Stimulated activated CD8-positive, alpha-beta memory T cell treated with anti-CD3 and anti-CD28 coated beads, Interleukin-4, amount 100 ng/mL, for 1 hour (primary cell): Measurements from ENCODE around the gene GRIP1.

ENCODE experiments used
- DNase-seq, 2 donors: peaks; one replicate each; pipeline ENCODE4 v3.0.0-alpha.2; 2020; ENCODE audit warnings: low read depth in 2 of 2, low spot score in 1 of 2

The GRIP1 gene

DNA sequence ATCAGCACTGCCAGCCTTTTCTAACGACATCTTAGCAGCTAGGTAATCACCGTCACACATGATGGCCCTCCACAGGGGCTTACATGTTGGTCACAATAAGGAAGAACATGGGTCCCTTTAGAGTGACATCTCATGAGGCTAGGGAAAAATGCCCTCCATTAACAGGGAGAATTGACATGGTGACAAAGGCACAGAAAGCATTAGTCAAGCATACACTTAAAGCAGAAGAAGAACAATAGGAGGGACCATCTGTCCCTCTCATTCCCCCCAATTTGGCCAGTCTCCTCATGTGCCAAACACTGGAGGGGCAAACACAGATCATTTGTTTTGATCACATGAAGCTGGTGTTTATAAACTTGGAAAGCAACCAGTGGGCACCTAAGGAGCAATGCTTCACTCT, 78.0 kb downstream of the GRIP1 start:
- no peak for DNase-seq

DNA sequence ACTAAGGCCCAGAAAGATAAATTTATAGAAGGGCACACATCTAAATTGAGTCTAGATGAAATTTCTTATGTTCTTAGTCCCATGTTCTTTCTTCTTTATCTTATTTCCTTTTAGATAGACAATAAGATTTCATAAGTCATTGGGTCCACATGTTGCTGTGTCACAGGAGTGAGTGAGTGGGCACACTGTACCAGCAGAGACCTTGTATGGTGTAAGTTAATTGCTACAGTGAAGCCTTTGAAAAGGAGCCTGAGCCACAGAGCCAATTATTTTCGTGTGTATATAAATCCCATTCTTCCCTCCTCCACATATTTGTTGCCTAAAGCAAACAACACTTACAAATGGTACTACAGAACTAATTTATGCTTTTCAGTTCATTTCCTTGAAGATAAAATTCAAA, 79.1 kb downstream of the GRIP1 start:
- DNase-seq = no peak

DNA sequence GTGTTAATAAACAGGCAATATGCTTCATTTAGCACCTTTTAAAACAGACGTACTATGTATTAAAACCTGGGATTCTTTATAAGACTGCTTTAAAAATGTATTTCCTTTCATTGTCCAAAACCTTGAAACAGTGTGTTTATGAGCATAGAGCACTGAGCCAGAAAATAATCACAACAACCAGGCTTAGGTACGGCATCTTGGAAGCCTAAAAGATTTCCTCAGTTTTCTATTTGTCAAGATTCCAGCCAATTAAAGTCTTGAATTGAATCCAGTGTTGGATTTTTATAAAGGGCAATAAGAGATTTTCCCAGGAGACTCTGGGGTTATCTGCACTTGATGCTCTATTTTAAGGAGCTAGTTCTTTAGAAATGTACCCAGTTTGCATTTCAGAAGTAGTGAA, 80.3 kb downstream of the GRIP1 start:
- DNase-seq = no peak

DNA sequence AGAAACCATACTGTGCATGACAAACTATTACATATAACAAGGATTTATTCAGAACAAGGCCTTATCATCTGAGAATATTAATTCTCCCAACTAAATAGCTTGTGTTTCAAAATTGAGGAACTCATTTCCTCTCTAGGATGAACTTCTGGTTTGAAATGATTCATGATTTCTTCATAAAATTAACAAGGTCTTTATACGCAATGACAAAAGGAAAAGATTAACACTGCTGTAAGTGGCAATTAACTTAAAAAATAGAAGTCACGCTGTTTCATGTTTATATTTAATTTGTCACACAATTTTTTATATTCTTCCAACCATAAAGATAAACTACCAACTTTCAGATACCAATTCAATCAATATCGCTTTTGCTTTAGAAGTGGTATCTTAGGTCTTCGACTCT, 80.8 kb downstream of the GRIP1 start:
- no peak for DNase-seq

DNA sequence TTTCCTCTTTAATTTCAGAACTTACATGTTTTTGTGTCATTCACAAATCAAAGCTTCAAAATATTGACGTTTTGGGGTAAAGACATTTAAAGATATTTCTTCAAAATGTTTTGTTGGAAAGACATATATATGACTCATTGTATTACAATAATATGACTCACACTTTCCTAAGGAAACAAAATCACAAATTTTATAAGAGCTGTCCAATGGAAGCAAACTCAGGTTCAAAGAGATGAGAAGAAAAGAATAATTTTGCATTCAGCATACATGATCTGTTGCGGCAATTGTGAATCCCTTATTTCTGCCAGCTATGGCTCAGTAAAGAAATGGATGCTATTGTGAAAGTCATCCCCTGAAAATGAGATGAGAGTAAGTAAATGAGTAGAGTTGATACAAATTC, 82.7 kb downstream of the GRIP1 start:
- DNase-seq = no peak

DNA sequence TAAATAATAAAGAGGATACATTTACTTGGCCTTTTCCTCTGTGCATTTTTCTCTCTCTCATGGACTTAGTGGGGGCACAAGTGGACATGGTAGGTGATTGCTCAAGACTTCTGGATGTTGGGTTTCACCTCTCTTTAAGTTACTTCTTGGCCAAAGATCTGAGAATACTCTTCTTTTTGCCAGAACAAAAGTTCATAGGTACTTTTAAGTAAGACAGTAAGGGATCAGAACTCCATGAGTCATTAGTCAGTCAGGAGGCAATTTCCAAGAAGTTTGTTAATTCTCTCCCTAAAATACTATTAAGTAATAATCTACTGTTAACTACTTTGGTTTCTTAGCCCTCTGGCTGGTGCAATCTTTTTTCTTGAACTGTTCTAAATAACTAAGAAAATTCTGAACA, 84.2 kb downstream of the GRIP1 start:
- DNase-seq = no peak

DNA sequence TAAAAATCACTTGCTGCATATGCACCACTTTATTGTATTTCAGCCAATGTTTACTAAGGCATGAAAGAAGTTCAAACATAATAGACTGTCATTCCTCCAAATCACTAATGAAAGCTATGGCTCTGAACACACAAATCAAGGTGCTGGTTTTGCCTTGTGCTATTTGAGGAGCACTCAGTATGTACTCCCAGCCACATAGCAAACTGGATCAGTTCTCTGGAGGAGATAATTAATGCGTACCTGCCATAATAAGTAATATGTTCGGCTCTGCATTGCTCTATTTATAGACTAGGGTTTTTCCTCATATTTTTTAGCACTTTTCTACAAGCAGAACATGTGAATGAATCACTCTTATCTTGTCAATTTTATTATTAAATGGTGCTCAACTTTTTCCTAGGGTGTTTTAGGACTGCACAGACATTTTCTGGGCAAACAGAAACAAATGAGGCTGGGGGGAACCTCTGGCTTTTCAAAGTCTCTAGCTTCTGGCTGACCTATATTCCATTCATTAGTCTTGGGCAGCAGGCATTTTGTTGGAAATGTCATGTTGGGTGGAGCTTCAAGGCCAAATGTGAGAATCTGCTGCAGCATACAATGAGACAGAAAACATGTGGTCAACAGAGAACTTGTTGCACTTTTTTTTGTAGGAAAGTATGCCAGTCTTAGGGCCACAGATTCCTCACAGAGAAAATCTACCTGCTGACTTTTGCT, 88.4 kb downstream of the GRIP1 start:
- no peak for DNase-seq

DNA sequence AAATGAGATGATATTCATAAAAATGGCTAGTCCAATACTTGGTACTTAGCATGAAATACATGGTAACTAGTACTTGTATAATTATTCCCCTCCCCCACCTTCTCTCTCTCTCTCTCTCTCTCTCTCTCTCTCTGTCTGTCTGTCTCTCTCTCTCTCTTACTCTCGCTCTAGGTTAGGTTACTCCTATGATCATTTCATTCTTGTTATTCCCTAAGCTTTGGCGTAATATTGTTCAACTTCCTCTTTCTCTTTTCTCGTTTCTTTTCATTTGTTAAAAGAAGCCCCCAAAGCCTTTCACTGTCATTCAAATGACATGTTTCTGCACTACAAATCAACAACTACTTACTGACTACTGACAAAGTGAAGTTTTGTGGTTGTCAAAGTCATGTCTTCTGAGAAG, 89.8 kb downstream of the GRIP1 start:
- no peak for DNase-seq

DNA sequence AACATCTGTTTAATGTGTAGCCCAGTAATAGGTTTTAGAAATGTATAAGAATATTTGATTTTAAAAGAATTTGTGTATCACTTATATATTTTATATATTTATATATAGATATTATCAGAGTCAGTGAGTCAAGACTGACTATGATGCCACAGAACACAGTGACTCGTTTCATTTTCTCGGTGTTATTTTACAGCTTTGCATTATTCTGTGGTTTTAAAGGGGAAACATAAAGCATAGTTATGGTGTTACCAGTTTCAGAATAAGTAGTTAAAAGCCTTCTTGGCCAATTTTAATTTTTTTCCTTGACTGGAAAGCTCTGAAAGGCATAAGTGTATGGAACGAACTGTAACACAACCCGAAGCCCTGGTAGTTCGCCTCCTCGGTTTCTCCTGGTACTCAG, 91.0 kb downstream of the GRIP1 start:
- no peak for DNase-seq

DNA sequence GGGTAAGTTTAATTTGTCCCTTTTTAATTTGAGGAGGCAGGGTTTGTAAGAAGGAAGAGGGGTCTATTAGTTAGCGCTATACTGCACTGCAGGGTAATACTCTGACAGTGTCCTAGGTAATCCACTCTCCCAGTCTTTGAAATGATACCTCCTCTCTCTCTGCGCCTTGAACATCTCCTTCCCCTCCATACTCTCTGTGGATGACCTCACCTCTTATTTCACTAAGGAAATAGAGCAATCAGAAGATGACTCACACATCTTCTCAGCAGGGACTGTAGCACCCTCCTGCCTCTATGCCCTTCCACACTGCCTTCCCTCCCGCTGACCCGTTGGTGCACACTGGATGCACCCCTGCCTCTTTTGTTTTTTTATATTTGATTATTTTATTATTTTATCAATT, 94.2 kb downstream of the GRIP1 start:
- no peak for DNase-seq

DNA sequence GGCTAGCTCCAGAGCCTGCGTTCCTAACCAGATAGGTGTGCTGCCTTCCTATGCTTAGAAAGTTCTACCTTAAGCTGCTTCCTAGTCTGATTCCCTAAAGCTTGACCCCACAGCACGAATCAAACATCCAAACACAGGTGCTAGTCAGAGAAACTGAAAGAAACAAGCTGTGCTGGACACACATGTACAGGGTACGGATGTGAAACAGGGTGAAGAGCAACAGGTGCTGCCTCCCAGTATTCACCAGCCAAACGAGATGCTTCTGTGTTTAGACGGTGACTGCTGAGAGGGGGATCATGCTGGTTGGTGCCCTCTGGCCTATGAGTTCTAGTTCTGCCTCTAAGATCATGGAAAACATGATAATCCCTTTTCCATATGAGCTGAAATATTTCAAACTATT, 105.3 kb downstream of the GRIP1 start:
- no peak for DNase-seq

DNA sequence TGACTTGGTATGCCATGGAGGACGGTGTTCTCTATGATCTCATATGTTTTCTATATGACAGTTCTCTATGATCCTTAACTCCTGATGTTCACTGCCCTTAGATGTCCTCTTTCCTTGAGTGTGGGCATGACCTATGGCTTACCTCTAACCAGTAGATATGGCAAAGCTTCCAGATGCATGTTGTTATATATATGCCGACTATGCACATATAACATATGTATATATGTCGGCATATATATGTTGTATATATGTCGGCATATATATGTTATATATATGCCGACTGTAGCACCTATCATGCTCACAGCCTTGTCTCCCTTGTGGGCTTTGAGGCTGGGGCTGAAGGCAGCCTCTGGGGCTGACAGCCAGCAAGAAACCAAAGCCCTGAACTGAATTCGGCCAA, 106.0 kb downstream of the GRIP1 start:
- DNase-seq = no peak

DNA sequence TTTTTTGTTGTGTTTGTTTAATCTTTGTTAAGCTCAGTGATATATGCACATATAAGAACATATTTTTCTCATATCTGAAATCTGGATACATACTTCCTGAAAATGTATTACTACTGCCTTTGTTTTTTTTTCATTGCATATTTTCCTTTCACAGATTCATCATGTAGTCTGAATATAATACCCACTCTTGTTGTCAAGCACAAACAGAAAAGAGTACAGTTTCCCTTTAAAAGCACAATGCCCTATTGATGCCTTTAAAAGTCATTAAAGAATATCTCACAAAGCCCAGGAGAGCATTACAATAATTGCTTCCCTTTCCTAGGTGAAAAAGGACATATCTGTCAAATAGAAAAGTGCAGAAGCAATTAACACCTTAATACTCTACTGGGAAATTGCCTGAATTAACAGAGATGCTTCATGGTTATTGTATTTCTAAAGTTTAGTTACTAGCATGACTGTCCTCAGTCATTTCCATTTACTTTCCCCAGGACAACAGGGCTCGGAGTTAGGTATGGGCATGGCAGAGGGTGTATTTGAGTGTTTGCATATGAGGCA, 107.4 kb downstream of the GRIP1 start:
- DNase-seq = no peak

DNA sequence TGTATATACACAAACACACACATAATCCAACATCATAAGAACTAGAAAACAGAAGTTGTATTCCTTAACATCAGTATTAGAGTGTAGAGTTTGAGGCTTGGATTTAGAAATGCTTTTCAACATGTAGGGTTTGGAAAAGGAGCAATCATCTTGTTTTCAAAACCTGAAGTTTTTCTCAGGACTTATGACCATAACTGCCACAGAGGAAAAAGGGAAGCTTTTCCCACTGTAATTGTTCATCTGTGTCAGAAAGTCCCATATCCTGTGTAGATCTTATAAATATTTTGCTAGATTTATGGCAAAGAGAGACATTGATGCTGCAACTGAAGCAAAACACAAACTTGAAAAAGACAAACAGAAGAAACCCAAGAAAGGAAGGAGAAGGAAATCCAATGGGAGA, 115.7 kb downstream of the GRIP1 start:
- no peak for DNase-seq

DNA sequence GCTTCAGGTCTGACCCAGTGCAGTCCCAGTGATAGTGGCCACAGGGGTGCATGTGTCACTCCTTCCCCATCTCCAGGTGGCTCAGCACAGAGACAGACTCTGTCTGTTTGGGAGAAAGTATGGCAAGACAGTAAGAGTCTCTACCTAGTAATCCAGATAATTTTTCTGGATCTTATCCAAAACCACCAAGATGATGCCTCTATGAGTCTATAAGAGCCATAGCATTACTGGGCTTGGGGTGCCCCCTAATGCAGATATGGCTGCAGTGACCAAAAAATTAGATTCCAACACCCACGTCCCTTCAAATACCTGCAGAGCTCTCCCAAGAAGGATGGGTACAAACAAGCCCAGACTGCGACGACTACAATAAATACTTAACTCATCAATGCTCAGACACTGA, 123.8 kb downstream of the GRIP1 start:
- no peak for DNase-seq

DNA sequence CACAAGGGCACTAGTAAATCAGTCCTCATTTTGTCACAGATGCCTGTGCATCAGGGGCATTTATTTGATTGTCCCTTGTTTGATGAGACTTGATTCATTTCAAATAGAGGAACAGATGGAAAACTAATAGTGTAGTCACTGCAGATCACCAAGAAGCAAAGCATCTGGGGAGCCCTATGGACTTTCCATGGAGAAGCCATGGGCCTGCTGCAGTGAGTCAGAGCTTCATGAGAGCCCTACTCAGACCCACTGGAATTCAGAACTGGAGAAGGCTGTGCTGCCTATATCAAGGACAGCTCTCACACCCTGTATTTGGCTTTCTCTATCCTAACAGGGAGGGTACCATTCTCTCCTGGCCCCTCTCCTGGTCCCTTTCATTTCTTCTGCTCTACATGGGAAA, 126.2 kb downstream of the GRIP1 start:
- no peak for DNase-seq

DNA sequence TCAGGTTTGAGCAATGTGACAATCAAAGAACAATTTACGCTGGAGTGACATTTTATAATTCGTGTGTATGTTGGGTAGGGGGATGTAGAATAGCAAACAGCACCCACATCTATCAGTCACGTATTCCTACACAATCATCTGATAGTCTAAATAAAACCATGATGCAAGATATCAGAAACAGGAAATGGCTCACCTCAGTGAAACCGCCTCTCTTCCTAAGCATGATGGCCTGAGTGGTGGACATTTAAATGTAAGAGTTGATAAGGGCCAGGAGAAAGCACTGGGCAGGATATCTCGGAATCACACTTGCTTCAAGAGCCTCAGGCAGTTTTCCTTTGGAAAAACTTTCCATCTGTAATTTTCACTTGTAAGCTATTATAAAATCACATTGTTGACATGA, 128.2 kb downstream of the GRIP1 start:
- no peak for DNase-seq

DNA sequence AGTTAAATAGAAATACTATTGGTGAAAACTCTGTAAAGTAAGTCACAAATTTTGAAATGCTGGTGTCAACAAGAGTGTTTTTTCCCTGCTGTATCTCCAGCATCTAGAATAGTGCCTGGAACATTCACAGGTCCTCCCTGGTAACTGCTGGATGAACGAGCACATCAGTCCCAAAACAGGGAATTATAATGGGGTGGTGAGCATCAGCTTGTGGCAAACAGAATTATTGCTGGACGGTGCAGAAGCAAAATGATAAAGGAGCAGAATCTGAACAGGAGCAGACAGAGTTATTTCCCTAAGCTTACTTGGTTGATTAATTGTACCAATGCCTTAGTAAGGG, 129.9 kb downstream of the GRIP1 start:
- DNase-seq = no peak

DNA sequence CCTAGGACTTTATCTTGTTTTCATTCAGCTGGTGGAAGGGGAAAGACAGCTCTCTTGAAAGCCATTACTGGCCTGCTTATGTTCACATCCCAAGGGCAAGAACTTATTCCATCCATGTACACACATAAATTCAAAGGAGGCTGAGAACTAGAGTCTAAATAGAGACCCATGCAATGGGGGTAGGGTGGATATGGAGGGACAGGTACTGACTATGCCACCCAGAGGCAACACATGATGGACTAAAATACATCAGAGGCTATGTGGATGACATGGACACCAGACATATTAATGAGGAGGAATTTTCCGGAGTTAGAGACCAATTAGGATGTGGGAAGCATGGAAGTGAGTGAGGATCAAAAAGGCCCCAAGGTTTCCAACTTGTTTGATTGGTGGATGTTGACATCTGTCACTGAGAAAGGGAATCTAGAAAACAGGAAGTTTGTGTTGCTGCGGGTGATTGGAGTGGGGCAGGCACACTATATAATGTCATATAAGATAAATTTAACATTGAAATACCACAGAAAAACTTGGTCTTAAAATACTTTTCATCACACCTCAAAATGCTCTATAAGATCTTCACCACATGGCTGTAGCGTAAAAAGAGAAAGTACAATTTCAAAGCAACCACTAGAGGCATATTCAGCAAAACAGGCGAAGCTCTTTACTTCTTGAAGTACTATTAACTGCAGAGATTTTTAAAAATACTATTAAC, 130.4 kb downstream of the GRIP1 start:
- no peak for DNase-seq

DNA sequence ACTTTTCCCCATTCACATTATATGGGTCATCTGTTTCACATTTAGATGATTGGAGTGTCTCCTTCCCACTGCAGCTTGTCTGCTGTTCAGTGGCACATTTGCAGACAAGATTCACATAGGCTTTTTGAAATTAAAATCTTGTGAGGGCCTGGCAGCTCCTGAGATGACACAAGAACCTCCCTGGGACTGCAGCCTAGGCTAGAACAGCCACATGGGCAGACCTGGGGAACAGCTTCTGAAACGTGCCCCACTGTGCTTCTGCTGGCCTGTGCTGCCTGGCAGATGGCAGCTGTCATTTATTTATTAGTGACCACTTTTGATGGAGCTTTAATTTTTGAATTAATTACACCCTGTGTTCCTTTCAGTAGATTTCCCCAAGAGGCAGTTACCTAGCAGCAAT, 137.4 kb downstream of the GRIP1 start:
- no peak for DNase-seq

DNA sequence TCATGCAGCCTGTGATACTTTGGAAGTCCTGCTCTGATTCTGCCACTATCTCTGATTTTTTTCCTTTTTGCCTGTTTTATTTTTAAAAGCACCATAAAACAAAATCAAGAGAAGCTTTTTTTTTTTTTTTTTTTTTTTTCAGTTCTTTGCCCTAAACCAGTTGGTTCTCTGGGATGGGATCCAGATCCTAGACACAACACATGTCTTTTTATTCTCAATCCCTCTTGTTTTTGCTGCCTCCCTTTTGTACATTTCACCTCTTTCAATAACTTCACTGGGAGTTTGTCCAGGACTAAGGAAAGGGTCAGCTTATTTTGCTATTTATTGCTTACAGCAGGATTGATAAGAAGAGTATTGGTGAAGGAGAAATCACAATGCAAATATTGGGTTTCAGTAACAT, 139.4 kb downstream of the GRIP1 start:
- no peak for DNase-seq

DNA sequence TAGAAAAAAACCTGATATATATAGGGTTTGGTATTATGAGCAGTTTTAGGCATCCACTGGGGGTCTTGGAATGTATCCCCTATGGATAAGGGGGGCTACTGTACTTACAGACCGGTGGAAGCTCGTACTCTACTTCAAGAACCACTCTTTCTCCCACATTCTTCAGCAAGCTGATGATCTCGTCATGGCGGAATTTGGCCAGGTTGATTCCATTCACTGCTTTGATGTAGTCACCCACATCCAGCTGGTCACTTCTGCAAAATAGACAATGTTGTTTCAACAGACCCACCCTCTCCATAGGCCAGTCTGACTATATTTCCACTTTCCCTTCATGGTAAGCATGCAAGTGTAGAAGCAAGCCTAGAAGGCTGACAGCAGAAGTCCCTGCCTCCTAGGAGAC, 139.9 kb downstream of the GRIP1 start:
- no peak for DNase-seq

DNA sequence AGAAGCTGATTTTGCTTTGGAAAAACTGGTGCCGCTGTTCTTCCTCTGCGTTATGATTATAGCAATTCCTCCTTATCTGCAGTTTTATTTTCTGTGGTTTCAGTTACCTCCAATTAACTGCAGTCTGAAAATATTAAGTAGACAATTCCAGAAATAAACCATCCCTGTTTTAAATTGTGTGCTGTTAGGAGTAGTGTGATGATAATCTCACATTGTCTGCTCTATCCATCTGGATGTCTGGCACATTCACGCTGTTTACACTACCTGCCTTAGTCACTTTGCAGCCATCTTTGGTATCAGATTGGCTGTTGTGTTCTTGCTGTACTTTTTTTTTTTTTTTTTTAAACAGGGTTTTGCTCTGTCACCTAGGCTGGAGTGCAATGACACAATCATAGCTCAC, 141.0 kb downstream of the GRIP1 start:
- DNase-seq = no peak
